GM19023 (cell line): ENCODE results near the gene TMEM30B.

ENCODE experiments used
- ATAC-seq: cut with Tn5 transposase; IDR thresholded peaks from one replicate; pipeline ENCODE4 v1.9.1; 2021; ENCODE audit warnings: mild to moderate bottlenecking, moderate library complexity; ENCODE audit not compliant: unreplicated experiment

The TMEM30B gene

GRCh38 chr14:61300209-61300608 is 19.1 kb upstream of the TMEM30B start:
- ATAC-seq: no peak

DNA sequence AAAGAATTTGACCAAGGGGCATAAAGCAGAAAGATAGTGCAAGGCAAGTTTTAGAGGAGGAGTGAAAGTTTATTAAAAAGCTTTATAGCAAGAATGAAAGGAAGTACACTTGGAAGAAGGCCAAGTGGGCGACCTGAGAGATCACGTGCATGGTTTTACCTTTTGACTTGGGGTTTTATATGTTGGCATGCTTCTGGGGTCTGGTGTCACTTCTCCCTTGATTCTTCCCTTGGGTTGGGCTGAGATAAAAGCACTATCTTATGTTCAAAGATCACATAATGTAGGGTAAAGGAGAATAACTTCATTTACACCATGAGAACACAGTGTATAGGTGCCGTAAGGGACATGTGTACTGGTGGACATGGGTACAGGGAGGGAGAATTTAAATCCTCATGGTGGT is 17.7 kb upstream of the TMEM30B start:
- ATAC-seq: no peak

GRCh38 chr14:61297581-61297980 is 16.4 kb upstream of the TMEM30B start:
- ATAC-seq: no peak

DNA sequence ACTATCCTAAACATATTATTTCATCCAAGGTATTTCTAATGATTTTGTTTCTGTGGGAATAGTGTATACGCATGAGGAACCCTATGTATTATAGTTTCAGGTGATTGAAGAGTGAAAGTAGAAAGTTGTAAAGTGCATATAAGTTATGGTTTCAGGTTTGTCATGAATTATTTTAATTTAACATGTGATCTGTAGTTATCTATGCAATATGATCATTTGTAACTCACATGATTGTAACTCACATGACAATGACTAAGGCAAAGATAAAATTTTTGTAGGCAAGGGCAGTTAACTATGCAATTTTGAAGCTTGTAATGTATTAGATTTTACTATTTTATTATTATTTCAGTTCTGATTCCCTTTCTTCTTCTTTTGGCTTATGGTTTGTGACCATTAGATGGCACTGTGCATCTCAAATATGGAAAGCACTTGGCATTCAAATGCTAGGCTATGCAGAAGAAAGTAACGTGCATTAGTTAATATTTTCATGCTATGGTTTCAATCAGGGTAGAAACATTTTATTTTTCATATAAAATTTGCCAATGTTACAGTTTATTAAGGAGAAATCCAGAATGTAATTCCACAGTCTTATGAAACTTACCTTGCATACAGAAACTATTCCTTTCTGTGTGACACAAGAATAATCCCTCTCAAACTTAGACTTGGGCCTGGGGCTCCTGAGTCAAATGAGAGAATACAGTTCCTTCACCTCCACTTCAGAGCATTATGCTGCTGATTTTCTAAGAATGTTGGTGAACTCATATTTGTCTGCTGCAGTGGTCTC is 15.8 kb upstream of the TMEM30B start:
- no peak for ATAC-seq

- no peak for ATAC-seq
These were observed 15.0 kb upstream of the TMEM30B start for GRCh38 chr14:61296151-61296550.

- ATAC-seq: no peak
These were observed 9.6 kb upstream of the TMEM30B start for GRCh38 chr14:61290701-61291100.

DNA sequence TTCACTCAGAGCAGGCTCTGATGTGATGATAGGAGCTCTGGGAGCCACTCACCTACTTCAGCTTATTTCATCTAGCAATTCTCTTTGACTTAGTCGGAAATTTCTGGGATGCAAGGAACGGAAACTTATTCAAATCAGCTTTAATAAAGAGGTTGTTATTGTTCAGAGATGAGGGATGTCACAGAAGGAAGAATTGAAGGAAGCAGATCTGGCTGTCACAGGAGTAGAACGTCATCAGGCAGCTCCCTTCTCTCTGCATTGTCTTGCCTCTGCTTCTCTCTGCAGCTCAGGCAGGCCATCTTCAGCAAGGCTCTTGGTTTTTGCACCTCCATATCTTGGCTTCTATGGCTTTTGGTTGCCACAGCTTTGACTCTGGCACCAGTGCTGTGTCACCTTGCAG is 7.6 kb upstream of the TMEM30B start:
- no peak for ATAC-seq

GRCh38 chr14:61288228-61288627 is 7.1 kb upstream of the TMEM30B start:
- ATAC-seq: no peak

DNA sequence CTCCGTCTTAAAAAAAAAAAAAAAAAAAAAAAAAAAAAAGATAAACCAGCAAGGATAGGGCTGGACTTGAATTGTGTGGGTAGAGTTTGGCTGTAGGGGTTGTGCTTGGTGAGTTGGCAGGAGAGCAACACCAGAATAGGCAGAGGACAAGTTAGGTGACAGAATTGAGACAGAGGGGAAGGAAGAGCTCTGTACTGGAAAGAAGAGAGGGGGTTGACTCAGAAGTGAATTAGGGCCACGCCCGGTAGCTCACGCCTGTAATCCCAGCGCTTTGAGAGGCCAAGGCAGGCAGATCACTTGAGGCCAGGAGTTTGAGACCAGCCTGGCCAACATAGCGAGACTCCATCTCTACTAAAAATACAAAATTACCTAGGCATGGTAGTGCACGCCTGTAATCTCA is 6.1 kb upstream of the TMEM30B start:
- ATAC-seq: no peak

DNA sequence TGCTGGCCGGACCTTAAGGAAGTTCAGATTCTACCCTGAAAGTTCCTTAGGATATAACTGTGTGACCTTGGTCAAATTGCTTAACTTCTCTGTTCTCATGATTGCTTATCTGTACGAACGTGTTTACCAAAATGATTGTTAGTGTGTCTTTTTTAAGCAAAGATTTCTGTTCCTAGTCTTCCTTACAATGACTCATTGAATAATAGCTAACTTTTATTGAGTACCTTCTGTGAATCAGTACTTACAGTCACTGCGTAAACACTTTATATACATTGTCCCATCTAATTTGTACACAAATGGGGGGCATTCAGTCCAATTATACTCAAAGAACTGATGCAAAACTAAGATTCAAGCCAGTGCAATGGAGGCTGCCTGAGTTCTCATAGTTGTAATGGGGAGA is 4.2 kb upstream of the TMEM30B start:
- no peak for ATAC-seq

DNA sequence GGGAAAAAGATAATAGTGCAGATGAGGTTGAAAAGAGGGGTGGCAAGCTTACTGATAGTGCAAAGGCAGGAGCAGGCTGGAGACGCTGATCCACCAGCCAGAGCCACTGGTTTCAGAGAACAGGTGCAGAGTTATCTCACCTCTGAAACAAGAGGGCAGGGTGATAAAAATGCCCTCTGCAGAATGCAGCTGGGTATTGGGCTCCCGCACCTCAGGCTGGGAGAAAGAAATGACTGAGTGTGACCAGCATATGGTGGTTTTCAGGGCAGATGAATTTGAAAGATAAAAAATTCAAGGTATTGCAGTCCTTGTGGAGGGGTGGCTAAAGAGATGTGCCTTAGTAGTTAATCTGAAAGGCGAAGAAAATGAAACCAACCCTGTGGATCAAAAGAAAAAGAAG is 2.9 kb upstream of the TMEM30B start:
- ATAC-seq: no peak

DNA sequence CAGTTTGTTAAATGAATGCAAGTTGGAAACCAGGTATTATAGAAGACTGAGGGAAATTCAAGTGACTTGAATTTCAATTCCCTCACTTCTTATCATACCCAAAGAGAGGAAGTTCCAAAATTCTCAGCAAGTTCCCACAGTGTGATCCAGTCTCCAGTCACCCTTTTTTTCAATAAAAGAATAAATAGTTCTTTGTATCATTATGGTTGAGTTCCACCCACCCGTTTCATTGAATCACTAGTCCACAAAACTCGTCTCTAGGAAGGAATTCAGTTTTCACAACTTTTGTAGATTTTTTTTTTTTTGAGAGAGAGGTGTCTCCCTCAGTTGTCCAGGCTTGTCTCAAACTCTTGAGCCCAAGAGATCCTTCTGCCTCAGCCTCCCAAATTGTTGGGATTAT is 1.6 kb upstream of the TMEM30B start:
- ATAC-seq: no peak

DNA sequence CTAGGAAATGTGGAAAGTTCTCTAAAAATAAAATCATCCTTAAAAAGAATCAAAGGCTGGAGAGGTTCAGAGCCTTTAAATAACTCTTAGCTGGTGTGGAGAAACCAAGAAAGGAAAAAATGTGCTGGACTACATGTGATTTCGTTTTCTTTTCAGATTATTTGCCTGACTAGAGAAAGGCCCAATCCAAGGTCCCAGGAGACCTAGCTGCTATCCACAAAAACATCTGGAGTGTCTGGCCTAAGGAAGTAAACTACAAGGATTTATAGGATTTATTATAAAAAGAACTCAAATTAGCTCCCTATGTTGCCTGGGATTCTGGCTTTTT is 774 bp upstream of the TMEM30B start:
- no peak for ATAC-seq

DNA sequence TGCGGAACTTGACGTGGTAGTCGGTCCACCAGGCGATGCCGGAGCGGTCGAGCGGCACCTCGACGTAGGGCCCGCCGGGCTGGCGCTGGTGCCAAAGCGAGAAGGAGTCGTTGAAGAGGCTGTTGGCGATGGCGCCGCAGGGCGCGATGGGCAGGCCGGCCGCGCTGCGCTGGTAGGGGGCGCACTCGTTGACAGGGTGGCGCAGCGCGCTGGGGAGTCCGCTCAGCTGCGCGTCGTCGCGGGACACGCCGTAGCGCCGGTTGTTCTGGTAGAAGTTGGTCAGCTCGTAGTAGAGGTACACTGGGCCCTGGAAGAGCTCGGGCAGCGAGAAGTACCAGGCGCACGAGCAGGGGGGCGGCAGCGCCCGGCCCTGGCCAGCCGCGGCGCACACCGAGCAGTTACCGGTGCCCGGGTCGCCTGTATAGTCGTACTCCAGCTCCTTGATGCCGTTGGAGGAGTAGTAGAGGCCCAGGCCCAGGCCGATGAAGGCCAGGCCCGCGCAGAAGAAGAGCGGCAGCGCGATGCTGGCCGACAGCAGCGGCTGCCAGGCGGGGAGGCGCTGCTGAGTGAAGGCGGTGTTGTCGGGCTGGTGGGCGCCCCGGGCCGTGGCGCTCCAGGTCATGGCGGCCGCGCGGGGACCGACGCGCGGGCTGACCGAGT is 482 bp downstream of the TMEM30B start:
- no peak for ATAC-seq

- no peak for ATAC-seq
These were observed 1.0 kb downstream of the TMEM30B start for GRCh38 chr14:61280092-61280525.

DNA sequence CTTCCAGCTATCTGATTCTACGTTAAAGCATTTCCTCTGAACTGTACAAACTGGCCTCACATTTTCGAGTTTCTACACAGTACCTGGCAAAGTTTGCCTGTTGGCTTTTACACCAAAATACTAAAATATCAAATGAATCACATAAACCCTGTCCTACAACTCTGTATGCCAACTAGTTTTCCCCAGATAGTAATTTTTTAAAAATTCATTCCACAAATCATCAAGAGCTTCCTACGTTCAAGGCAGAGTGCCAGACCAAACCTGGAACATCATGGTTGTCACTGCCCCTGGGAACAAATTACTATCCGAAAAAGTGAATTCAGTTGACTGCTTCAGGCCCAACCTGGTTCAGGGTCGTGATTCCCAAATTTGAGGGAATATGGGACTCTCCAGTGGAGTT is 2.1 kb downstream of the TMEM30B start:
- ATAC-seq: no peak

DNA sequence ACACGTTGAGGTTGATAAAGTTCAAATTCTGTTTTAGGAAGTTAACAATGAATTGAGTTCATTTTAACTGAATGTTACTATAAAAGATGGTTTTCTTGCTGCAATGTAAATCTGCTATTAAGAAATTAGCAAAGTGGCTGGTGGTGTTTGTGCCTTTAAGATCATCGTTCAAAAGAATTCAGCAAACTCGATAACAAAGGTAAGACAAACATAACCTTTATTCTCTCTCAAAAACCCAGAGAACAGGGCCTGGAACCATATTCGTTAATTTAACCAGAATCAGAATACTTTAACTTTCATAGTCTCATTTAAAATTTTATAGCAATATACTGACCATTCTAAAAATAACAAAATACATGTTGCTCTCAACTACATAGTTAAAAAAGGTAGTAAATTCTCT is 3.4 kb downstream of the TMEM30B start:
- no peak for ATAC-seq

DNA sequence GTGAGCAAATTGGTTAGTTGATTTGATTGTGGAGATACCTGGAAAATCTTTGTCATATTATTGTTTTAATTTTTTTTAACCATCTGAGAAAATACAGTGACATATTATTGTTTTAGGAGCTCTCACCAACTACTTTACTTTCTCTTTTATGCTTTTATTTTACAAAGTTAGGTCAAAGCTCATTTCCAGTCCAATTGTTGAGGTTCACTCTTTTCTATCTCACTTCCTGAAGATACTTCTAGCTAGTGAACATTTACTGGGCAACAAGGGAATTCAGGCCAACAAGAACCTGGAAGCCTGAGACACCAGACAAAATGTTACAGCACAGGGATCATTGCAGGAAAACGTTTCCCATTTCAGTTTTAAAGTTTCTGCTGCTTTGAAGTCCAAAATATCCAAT is 3.9 kb downstream of the TMEM30B start:
- no peak for ATAC-seq

DNA sequence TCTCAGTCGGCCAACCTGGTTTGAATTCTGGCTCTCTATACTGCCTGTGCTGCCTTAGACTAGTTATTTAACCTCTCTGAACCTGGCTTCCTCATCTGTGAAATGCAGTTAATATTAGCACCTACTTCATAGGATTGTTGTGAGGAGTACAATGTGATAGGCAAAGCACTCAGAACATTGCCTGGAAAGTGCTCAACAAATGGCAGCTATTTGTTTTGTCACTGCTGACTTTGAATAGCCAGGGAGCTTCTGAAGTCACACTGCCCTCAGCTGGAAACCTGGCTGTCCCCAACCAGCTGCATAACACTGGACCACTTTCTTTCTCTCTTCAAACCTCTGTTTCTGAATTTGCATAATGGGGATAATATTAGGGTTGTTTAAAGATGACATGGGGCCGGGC is 9.6 kb downstream of the TMEM30B start:
- no peak for ATAC-seq

DNA sequence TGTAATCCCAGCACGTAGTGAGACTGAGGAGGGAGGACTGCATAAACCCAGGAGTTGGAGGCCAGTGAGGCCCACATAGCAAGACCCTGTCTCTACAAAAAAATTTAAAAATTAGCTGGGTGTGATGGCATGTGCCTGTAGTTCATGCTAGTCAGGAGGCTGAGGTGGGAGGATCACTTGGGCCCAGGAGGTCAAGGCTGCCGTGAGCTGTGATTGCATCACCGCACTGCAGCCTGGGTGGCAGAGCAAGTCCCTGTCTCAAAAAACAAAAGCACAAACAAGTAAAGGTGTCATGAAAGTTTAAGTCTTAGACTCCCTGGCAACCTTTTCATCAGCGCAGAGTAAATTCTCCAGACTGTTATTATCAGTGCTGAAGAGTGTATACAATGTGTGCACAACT is 10.4 kb downstream of the TMEM30B start:
- ATAC-seq: no peak

- peak; percentile 91 for ATAC-seq
These were observed 11.6 kb downstream of the TMEM30B start for GRCh38 chr14:61269321-61270083.

GRCh38 chr14:61268812-61269211 is 12.3 kb downstream of the TMEM30B start:
- no peak for ATAC-seq
